Epithelial cell of prostate (primary cell): Measurements from ENCODE around the gene SAPCD2.

Experiments
- DNase-seq: peaks from one replicate; pipeline ENCODE4 v3.0.0-alpha.2; 2011; ENCODE audit warnings: low read depth, low spot score
- H3K27ac ChIP-seq: fragments of 450-650 bp; 2 replicates; pipeline ENCODE4 v1.5.1; 2017; ENCODE audit warnings: mild to moderate bottlenecking

Gene SAPCD2

DNA sequence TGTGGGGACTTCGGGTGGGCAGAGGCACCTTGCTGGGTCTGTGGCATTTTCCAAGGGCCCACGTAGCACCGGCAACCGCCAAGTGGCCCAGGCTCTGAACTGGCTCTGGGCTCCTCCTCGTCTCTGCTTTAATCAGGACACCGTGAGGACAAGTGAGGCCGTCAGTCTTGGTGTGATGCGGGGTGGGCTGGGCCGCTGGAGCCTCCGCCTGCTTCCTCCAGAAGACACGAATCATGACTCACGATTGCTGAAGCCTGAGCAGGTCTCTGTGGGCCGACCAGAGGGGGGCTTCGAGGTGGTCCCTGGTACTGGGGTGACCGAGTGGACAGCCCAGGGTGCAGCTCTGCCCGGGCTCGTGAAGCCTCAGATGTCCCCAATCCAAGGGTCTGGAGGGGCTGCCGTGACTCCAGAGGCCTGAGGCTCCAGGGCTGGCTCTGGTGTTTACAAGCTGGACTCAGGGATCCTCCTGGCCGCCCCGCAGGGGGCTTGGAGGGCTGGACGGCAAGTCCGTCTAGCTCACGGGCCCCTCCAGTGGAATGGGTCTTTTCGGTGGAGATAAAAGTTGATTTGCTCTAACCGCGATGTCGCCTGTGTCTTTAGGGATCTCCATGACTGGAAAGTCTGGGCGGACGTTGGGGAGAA lies 38.4 kb upstream of the SAPCD2 start:
- no peak for DNase-seq
- H3K27ac ChIP-seq, result no peak overlapping the region

DNA sequence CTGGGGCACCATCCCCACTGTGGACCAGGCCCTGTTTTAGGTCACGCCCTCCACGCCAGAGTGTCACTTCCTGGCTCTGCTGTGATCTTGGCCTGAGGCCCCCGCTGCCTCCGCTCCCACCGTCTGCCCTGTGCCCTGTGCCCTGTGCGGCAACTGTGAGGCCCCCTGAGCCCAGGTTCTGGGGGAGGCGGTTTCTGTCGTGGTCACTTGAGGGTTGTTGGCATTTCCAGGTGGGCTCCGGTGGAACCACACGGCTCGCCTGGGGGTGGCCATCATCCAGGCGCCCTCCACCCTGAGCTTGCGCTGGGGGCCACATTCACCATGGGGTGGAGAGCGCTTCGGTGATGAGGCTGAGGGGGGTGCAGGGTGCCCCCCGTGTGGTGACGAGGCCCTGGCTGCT lies 37.6 kb upstream of the SAPCD2 start:
- no peak for DNase-seq
- H3K27ac ChIP-seq, result no peak overlapping the region

DNA sequence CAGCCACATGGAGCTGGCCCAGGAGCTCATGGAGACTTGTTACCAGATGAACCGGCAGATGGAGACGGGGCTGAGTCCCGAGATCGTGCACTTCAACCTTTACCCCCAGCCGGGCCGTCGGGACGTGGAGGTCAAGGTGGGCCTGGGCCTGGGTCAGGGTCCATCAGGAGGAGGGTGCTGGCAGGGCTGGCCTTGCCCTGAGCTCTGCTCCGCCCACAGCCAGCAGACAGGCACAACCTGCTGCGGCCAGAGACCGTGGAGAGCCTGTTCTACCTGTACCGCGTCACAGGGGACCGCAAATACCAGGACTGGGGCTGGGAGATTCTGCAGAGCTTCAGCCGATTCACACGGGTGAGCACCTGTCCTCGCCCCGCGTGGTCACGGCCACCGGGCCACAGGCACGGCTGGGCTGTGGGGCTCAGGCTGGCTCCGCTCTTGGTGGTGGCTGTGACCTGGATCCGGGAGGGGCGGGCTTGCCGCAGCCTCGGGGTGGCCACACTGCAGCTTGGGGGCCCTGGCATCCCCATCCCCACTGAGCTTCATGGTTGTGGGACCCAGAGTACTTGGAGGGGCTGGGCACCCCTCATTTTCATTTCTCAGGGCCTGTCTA lies 37.1 kb upstream of the SAPCD2 start:
- no peak overlapping the region for H3K27ac ChIP-seq
- no peak for DNase-seq

DNA sequence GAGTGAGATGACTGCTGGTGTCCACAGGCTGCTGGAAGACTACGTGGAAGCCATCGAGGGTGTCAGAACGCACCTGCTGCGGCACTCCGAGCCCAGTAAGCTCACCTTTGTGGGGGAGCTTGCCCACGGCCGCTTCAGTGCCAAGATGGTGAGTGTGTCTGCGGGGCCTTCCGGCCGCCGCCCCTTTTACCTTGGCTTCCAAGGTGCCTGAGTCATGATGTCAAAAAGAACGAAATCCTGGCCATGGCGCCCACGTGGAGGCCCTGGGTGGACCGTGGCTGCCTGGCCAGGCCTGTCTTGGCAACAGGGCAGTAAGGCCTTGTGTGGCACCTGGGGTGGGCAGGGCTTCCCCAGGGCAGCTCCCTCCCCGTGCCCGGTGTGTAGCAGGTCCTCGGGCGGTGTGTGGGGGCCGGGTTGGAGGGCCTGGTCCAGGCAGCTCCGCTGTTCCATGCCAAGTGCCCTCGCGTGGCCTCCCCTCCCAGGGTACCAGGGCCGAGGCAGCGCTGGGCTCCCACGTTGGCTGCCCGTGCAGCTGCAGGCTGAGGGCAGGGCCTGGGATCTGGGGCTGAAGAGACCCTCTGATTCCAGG lies 36.4 kb upstream of the SAPCD2 start:
- DNase-seq, result no peak
- no peak overlapping the region for H3K27ac ChIP-seq

DNA sequence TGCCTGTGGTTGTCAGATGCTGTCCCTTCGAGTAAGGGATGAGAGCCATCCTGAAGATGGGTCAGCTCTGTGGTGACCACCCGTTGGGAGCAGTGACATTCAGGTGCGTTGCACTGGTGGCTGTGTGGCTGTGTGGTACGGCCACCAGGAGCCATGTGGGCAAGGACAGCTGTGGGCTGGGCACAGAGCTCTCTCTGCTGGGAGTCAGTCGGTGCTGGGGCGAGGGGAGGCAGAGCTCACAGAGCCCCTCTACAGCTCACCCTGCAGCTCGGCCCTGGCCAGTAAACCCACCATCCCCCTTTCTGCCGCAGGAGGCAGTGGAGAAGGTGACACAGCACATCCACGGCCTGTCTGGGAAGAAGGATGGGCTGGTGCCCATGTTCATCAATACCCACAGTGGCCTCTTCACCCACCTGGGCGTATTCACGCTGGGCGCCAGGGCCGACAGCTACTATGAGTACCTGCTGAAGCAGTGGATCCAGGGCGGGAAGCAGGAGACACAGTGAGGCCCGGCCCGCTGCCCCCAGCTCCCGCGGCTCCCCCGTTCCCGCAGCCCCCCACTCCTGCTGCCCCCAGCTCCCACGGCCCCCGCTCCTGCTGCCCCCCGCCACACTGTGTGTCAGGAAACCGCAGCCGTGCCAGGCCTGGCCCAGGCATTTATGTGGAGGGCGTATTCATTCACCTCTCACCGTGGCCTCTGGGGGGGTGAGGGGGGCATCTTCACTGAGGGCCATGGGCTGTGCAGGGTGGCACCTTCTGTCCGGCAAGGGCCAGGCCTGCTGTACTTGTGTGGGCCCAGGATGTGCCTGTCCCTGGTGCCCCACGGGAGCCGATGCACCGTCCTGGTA lies 35.7 kb upstream of the SAPCD2 start:
- DNase-seq, result no peak
- no peak overlapping the region for H3K27ac ChIP-seq

DNA sequence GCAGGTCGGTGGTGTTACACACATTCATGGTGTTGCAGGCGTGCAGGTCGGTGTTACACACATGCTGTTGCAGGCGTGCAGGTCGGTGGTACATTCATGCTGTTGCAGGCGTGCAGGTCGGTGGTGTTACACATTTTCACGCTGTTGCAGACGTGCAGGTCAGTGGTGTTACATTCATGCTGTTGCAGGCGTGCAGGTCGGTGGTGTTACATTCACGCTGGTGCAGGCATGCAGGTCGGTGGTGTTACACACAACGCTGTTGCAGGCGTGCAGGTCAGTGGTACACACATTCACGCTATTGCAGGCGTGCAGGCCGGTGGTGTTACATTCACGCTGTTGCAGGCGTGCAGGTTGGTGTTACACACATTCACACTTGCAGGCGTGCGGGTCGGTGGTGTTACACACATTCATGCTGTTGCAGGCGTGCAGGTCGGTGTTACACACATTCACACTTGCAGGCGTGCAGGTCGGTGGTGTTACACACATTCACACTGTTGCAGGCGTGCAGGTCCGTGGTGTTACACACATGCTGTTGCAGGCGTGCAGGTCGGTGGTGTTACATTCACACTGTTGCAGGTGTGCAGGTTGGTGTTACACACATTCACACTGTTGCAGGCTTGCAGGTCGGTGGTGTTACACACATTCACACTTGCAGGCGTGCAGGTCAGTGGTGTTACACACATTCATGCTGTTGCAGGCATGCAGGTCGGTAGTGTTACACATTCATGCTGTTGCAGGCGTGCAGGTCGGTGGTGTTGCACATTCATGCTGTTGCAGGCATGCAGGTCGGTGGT lies 33.0 kb upstream of the SAPCD2 start:
- no peak overlapping the region for H3K27ac ChIP-seq
- DNase-seq, result no peak

DNA sequence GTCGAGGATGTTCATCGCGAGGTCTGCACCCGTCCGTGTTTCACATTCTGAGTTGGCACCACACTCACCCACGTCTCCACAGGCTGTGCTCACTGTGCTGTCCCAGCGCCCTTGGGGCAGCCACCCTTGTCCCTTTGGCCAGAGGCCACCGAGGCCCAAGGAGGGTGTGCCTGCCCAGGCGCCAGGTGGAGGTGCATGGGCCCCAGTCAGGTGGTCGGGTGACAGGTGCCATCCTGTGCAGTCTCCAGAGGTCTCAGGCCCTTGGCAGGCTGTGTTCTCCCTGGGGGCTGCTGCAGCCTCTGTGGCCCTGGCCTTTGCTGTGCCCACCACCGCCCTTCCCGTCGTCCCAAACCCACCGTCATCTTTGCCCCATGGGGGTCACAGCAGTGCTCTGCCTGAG lies 28.9 kb upstream of the SAPCD2 start:
- H3K27ac ChIP-seq, result no peak overlapping the region
- no peak for DNase-seq

DNA sequence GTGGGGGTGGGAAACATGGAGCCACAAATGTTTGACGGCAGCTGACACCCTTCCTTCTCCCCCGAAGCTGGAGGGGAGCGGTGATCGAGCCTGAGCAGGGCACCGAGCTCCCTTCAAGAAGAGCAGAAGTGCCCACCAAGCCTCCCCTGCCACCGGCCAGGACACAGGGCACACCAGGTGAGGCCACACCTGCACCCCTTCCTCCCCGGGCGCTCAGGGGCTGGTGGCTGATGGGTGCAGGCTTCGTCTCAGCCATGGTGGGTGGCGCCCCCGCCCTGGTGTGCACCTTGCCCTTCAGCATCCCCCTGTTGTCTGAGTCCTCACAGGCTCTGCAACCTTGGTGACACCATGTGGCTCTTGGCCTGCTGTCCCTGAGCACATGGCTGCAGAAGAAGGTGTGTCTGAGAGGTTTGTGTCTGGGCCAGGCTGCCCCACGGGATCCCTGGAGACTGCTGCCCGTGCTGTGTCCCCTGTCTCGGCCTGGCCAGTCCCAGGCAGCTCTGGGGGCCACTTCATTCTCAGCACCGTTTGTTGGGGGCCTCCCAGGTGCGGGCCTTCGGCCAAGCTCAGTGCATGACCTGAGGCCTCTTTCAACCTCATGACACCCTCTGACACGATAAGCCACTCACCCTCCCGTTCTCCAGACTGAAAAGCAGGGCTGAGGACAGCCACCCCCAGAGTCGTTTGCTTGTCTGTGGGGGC lies 27.6 kb upstream of the SAPCD2 start:
- H3K27ac ChIP-seq, result no peak overlapping the region
- DNase-seq, result no peak

DNA sequence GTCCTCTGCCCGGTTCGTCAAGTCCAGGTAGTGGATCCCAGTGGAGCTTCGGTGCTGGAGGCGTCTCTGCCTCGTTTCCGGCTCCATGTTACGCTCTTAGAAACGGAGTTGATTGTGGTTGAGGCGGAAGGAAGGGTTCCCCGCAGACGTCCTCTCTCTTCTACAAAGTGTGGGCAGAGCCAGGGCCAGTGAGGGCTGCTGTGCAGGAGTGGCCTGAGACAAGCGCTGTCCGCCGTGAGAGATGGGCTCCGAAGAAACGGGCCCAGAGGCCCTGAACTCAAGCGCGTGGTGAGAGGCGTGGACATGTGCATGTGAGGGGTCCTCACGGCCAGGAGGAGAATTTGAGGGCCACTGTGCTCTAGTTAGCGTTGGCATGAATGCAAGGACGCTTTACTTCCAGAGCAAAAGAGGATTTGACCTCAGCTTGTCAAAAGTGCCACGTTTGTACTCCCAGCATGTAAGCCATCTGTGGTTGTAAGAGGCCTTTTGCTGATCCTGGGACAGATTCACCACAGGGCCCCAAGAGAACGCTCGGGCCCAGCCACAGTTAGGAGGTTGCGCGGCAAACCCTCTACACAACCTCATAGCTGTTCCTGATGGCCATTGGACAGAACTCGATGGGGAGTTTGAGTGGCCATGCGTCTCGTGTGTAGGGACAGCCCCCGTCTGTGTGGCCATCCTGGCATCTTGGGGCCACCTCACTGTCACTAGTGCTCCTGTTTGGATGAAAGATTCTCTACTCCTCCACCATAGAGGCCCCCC lies 26.6 kb upstream of the SAPCD2 start:
- no peak overlapping the region for H3K27ac ChIP-seq
- DNase-seq, result no peak

DNA sequence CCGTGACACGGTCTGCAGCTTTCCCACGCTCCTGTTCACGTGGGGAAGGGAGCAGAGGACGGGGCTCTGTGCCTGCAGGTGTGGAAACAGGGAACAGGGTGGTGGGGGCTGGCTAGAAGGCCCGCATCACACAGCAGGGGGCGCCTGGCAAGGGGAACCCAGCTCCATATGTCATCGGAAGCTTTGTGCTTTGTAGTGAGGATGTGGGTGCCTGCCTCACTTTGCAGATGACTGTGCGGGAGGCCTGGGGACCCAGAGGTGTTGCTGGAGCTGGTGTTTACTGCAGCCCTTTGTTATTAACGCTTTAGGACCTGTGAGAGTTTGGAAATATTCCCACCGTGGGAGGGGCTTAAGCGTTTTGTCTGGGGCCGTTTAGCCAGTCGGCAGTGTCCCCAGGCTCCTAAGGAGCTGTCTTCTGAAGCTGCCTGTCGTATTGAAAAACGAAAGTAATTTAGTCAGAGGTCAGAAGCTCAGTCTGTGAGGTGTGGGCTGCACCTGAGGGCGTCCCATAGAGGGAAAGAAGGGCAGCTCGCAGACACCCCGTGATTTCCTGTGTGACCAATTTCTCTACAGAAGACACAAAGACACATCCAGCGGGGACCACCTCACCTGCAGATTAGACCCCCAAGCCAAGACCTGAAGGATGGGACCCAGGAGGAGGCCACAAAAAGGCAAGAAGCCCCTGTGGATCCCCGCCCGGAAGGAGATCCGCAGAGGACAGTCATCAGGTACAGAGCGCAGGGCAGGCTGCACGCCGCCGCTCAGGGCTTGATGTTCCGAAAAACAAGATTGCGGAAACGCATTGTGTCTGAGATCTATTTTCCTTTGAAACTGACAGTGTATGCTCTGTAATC lies 25.5 kb upstream of the SAPCD2 start:
- no peak overlapping the region for H3K27ac ChIP-seq
- DNase-seq, result no peak

DNA sequence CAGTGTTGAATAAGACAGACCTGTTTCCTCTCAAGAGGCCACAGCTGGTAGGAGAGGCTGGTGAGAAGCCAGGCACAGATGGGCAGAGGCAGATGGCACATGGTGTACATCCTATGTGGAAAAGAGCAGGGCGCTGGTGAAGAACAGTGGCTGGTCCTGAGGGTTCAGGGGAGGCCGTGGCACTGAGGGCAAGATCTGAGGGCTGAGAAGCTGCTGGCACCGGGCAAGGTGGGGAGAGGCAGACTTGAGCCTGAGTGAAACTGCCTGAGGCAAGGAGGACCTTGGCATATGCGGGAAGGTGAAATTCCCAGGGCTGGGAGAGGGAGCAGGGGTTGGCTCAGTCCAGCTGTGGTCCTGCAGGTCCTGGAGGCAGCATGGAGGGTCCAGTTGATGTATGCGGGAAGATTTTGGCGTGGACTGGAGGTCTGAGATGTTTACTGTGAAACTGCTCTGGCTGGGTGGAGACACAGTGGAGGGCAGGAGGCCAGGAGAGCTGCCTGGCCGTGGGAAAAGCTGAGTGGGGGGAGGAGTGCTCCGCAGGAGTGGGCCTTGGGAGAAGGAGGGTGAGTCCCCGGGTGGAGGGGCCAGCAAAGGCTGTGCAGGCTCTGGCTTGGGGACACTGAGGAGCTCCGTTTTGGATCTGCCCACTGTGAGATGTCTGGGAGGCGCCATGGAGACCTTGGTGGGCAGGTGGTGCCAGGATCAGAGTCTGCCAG lies 19.0 kb upstream of the SAPCD2 start:
- no peak for DNase-seq
- no peak overlapping the region for H3K27ac ChIP-seq

DNA sequence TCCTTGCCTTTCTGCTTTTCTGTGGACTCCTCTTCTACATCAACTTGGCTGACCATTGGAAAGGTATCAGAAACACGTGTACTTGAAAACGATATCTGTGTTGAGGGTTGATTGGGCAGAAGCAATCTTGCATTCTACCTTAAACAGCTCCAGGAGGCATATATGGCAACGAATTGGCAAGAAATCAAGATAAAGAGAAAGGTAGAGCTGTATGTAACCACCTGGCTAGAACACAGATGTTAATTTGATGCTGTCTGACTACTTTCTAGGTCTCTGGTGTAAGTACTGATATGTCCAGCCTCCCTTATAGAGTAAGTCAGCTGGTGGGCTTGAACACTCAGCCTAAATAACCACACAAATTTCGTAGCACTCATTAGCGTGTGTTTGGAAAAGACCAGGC lies 17.8 kb upstream of the SAPCD2 start:
- no peak for DNase-seq

DNA sequence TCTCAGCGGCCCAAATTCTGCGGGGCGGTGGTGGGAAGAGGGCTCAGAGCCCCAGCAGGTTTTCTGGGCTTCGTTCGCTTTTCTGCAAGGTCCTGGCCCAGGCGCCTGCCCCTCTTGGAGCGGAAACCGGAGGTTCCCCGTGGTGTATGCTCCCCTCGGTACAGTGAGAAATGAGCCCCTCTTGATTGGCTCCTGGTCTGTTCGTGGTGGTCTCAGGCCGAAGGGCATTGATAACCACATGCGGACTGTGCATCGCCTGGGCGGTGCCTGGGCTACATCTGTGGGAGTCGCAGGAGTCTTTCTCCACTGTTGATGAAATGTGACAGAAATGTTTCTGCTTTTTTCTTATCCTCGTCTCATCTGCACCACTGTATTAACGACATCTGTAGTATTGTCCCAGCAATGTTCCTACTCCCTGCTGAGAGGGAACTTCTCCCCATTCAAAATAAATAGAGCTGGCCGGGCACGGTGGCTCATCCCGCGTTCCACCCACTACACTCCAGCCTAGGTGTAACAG lies 17.1 kb upstream of the SAPCD2 start:
- H3K27ac ChIP-seq, result peak overlapping the region; percentile 87
- no peak for DNase-seq

More for the DNA sequence above, 17.8 kb upstream of the SAPCD2 start:
- no peak overlapping the region for H3K27ac ChIP-seq

DNA sequence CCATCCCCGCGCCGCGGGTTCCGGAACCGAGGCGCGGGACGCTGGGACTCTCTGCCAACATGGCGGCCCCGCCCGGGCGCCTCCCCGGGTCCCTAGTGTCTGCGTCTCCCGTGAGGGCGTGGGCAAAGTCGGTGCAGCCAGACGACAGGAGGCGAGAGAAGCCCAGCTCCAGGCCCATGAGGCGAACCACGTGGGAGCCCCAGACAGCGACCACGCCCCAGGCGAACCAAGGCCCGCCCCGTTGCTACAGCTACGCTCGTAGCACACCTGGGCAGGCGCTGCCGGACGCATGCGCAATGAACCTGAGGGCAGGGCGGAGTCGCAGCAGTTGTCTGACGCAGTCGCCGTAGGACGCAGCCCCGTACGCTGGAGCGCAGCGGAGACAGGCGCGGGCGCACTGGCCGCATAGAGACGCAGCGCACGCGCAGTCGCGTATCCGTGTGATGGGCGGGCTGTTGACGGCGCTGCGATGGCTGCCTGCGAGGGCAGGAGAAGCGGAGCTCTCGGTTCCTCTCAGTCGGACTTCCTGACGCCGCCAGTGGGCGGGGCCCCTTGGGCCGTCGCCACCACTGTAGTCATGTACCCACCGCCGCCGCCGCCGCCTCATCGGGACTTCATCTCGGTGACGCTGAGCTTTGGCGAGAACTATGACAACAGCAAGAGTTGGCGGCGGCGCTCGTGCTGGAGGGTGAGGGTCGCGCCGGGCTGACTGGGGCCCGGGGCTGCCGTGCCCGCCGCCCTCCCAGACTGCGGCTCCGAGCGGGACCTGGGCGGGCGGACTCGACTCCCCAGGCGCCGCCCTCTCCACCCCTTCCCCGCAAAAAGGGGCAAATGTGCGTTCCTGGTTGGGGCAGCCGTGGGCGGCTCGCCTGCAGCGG lies 16.4 kb upstream of the SAPCD2 start, which contains the start of gene MAN1B1:
MAN1B1 (plus strand) TSS at position 455 of the 878 bp plus-strand sequence; CDS start at position 470, 15 bp downstream.
- DNase-seq, result peak; percentile 96
- H3K27ac ChIP-seq, result peak within 1 kb of the TSS; percentile 87

DNA sequence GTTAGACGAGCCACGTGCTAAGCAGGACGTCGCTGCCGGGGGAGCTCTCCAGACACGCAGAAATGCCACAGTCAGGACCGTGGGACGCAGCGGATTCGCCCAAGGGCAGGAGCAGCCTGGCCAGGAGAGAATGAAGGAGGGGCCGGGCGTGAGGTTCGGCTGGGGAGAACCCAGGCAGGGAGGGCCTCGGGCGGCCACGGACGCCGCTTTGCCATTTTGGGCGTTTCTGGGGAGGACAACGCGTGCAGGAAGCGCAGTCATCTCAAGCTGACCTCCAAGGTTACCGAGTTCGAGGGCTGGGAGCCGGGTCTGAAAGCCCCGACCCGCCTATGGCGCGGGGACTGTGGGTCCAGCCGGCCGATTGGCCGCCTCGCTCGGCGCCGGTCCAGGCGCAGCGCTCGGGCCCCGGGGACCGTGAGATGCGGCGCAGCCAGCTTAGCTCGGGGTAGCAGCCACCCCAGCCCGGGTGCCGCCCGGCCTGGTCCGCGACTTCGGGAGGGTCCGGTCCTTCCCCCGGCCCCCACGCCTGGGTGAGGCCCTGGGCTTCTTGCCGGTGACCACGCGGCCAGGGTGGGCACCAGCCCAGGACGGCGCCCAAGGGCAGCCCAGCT lies 15.7 kb upstream of the SAPCD2 start:
- H3K27ac ChIP-seq, result peak overlapping the region; percentile 87
- DNase-seq, result no peak

DNA sequence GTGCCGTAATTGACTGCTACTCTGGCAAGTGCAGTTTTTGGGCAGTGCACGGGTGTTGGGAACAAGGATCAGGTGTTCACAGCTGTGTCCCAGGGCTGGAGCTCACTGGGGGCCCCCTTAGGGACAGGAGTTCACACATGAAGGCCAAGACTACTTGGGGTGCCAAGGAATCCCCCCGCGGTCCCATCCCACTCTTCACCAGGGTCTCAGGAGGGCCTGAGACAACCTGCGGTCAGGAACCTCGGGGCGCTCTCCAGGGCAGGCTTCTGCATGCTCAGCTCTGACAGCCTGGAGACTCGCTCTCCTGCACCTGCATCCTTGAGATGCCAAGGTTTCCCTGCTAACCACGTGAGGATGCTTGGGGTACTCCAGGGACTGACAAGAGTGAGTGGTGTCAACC lies 14.2 kb upstream of the SAPCD2 start:
- DNase-seq, result peak; percentile 59

More for the DNA sequence above, 14.2 kb upstream of the SAPCD2 start:
- peak overlapping the region; percentile 87 for H3K27ac ChIP-seq
